Hematopoietic multipotent progenitor cell treated with erythropoietin and hydrocortisone succinate and interleukin-3 and kit ligand, for 6 days (in vitro differentiated cells): ENCODE data around the gene ZNF598.
"Not testable (repeated sequence)": the region's sequence is repeated elsewhere in the genome, so short reads cannot be mapped to it uniquely, and the experiment has no call there.

Experiments
- DNase-seq: peaks from one replicate; pipeline ENCODE4 v3.0.0-alpha.2; 2015

Gene ZNF598

DNA sequence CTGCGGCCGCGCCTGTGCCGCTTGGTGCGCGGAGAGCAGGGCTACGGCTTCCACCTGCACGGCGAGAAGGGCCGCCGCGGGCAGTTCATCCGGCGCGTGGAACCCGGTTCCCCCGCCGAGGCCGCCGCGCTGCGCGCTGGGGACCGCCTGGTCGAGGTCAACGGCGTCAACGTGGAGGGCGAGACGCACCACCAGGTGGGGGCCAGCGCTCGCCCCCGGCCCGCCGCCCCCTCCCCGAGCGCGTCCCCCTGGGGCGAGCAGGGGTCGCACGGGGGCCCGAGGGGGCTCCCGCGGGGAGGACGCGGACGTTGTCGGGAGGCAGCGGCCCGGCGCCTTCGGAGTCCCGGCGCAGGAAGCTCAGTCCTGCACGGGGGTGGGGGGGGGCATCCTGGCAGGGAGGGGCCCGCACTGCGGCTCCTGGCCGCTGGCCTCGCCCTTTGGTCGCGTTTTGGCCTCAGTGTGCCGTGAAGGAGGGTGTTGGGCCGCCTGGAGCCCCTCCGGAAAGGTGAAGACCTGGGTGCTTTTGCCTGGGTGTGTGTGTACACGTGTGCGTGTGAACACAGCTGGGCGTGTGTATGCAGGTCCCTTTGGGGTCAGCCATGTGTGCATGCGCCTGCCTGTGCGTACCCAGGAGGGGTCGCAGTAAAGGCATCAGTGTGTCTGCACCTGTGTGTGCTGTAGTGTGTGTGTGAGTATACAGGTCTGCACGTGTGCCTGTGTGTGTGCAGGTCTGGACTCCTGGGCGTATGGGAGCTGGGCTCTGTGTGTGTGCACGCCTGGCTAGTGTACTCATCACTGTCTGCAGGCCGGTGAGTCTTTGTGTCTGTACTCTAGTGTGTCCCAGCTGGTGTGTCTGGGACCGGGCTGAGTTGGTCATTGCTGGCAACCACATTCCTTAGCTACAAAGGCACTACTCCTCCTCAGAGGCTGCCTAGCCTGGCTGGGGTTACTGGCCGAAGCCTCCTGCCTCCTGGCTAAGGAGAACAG lies 17.7 kb upstream of the ZNF598 start:
- DNase-seq: no peak

DNA sequence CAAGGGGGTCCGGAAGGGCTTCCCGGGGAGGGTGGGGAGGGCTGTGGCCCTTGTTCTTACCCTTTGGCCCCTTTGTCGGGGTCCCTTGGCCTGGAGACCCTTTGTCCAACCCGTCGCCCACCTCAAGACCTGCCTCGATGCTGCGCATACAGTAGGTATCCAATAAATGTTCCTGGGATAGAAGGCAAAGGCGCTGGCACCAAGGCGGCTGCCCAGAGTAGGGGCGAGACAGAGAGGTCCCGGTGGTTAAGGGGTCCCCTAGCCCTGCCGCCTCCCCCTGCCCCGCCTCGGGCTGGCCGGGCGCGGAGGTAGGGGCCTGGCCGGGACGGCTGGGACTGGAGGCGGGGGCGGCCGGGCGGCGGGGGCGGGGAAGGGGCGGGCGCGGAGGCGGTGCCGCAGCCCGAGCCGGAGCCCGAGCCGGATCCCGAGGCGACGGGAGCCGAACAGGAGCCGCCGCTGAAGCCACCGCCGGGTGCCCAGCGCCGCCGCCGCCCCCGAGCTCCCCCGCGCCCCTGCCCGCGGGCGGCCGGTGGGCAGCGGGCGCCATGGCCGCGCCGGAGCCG lies 16.9 kb upstream of the ZNF598 start, which contains the start of gene NHERF2:
NHERF2 (plus strand) TSS at position 442 of the 563 bp plus-strand sequence; CDS start at position 546, 104 bp downstream.
- DNase-seq: peak; percentile 54

DNA sequence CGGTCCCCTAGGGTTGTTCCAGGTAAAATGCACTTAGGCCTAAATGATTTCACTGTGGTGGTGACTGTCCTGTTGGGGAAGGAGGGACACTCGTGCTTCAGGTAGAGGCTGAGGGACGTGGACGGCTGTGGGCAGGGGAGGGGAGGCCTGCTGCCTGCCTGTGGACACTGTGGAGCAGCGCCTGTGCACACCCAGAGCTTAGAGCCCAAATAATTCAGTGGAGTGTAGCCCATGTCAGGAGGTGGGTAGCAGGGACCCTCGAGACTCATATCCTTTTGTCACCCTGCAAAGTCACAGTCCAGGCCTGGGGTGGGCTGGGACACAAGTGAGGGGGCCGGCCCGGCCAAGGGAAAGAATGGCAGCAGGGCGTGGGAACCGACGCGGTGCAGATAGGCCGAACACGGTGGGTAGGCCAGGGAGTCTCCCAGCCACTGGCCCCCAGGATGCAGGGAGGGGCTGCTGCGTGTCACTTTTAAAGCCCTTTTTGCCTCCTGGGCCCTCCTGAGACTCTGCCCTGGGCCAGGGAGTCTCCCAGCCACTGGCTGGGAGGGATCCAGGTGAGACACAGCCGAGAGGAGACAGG lies 16.3 kb upstream of the ZNF598 start:
- DNase-seq: no peak

DNA sequence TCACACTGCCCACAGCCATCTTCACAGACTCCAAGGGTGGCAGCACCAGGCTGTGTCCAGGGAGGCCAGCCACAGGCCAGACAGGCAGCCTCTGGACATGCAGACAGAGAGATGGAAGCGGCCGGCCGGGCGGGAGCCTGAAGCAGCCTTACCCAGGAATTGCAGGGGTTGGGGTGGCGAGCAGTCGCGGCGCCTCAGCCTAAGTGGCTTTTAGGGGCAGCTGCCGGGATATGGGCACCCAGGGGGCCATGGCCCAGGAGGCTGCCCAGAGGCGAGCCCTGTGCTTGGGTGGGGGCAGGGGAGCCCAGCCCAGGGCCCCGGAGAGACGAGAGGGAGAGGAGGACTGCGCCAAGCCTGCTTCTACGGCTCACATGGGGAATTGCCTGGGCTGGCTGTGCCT lies 15.6 kb upstream of the ZNF598 start:
- DNase-seq: no peak

DNA sequence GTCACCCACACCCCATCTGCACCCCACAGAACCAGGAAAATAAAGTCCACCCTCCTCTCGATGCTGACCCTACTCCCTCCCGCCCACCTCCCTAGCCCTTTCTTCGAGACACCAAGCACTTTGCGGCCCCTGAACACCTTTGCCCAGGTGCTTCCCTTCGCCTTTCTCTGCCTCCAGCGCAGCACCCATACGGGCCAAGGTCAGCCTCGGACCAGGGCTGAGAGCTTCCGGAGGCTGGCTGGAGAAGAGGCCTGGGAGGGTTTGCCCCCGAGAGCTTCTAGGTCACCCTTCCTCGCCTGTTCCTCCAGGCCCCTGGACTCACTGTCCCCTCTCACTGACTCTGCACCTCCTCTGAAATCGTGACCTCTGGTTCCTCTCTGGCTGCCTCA lies 14.4 kb upstream of the ZNF598 start:
- no peak for DNase-seq

DNA sequence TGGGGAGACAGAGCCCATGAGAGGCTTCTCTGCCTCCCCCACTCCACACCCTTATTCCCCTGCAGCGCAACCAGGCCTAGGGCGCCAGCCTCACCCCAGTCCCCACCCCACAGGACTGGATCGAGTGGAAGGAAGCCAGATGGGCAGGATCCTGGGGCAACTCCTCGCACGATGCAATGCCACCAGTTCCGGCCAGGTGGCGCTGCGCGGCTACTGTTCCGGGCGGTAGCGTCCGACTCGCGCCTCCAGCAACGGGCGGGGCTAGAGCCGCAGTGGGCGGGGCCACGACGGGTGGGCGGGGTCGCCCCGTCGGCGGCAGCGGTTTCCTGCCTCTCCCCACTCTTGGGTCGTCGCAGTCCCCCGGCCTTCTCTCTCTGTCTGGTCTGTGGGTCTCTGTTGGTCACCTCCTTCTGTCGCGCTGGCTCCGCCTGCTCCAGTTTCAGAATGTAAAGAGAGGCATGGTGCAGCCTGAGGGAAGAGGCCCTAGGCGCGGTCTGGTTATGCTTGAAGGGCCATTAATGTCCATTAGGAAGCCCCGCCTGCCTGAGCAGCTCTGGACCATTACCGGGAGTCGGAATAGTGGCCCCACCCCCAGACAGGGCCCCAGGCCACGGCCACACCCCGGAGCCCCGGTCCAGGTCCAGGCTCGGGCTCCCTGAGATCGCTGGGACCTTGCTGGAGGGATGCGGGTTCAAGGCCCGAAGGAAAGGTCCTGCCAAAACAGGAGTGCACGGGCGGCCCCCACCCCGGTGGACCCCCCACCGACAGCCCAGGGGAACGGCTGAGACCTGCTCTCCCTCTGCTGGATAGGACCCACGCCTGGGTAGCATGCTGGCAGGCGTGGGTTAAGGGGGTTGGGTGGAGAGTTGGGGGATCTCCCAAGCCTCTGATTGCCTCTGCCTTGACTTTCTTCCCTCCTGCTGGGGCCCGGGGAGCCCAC lies 13.7 kb upstream of the ZNF598 start:
- peak; percentile 93 for DNase-seq

DNA sequence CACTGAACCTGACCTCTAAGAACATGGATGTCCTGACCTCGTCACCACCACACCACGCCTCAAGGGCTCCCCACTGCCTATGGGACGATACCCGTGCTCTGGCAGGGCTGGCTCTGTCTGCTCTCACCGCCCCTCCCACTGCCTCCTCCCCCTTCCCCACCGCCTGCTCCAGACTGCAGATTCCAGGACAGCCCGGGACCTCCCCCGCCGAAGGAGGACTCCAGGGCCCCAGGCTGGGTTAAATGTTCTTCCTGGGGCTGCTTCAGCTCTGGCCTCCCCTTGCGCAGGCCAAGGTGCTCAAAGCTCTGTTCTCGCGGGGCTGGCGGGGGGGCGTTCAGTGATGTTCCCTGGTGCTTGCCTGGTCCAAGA lies 13.1 kb upstream of the ZNF598 start:
- peak; percentile 63 for DNase-seq

DNA sequence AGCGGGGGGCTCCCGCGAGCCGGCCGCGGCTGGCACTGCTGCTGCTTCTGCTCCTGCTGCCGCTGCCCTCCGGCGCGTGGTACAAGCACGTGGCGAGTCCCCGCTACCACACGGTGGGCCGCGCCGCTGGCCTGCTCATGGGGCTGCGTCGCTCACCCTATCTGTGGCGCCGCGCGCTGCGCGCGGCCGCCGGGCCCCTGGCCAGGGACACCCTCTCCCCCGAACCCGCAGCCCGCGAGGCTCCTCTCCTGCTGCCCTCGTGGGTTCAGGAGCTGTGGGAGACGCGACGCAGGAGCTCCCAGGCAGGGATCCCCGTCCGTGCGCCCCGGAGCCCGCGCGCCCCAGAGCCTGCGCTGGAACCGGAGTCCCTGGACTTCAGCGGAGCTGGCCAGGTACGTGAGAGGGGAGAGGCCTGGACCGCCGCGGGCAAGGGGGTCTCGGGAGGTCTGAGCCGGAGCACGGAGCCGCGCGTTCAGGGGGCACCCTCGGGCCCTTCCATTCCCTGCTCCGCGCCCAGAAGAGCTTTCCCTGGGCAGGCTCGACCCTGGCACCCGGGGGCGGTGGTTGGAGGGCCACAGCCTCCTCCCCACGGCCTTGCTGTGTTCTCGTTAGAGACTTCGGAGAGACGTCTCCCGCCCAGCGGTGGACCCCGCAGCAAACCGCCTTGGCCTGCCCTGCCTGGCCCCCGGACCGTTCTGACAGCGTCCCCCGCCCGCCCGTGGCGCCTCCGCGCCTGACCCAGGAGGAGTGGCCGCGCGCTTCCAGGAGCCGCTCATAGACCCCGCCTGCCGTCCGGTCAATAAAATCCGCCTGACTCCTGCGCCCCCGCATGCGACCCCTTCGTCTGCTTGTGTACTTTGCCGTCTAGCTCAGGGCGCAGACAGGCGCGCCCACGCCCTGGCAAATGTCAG lies 10.6 kb upstream of the ZNF598 start:
- DNase-seq: no peak

DNA sequence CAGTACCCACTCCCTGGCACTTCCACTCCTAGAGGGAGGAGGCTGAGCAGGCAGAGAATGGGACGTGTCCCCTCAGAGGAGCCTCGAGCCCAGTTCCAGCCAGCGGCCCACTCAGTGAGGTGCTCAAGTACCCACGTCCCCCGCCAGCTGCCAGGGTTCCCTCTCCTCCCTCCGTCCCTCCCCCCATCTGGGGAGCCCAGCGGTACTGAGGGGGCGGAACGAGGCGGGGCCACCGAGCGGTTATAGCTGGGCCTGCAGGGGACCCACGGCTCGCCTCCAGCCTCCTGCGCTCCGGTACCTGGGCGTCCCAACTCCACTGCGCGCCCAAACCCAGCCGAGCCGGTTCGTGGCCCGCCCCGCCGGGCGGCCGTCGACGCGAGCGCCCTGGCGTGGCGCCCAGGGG lies 9.9 kb upstream of the ZNF598 start, which contains the start of gene NPW:
NPW (plus strand) TSS at position 268 of the 403 bp plus-strand sequence.
- peak; percentile 55 for DNase-seq

DNA sequence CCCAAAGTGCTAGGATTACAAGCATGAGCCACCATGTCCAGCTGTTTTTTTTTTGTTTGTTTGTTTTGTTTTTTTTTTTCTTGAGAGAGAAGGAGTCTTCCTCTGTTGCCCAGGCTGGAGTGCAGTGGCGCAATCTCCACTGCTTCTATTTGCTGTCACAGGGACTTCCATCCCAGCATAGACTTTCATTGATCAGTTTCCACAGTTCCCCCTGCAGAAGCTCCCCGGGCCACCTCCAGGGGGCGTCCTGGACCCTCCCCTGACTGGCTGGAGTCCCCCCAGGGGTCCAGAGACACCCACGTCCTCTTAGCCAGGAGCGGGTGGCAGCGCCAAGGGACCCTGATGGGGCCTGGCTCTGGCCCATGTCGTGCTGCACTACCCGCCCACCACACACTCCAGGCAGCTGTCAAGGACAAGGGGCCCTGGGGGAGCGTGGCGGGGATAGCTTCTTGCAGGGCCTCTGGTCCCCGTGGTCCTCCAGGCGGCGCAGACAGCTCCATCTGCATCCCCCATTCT lies 6.8 kb upstream of the ZNF598 start:
- no peak for DNase-seq

DNA sequence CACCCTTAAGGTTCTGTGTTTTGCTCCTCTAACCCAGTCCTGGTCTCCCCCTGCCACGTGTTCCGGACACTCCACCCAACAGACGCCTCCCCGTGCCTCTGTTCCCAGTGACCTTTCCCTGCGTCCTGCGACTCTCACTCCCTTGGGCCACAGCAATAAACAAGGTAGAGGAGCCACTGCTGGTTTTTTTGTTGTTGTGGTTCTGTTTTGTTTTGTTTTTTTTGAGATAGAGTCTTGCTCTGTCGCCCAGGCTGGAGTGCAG lies 6.3 kb upstream of the ZNF598 start:
- DNase-seq: no peak

DNA sequence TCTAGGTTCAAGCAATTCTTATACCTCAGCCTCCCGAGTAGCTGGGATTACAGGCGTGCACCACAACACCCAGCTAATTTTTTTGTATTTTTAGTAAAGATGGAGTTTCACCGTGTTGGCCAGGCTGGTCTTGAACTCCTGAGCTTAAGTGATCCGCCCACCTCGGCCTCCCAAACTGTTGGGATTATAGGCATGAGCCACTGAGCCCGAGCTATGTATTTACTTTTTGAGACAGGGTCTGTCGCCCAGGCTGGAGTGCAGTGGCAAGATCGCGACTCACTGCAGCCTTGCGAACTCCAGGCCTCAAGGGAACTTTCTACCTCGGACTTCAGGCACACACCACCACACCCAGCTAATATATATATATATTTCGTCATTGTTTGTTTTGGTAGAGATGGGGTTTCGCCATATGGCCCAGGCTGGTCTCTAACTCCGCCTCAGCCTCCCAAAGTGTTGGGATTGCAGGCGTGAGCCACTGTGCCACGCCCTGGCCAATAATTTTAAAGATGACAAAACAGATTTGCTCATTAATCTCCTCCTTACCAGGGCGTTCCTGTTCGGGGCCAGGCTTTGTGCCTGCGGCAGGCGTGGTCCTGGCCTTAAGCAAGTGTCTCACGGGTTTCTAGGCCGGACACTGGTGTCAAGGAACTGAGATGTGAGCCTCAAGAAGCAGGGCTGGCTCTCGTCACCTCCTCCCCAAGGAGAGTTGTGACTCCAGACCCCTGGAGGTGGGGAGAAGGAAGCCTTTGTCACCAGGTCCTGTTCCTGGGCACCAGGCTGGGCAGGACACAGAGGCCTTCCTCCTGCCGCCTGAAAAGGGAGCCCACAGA lies 5.7 kb upstream of the ZNF598 start:
- DNase-seq: no peak

DNA sequence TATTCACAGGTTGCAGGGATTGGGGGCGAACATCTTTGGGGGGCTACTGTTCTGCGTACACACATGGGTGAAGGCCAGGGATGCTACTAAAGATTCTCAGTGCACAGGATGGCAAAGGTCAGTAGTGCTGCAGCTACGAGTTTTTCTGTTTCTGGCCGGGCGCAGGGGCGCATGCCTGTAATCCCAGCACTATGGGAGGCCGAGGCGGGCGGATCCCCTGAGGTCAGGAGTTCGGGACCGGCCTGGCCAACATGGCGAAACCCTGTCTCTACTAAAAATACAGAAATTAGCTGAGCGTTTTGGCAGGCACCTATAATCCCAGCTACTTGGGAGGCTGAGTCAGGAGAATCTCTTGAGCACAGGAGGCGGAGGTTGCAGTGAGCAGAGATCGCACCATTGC lies 3.9 kb upstream of the ZNF598 start:
- DNase-seq: no peak

DNA sequence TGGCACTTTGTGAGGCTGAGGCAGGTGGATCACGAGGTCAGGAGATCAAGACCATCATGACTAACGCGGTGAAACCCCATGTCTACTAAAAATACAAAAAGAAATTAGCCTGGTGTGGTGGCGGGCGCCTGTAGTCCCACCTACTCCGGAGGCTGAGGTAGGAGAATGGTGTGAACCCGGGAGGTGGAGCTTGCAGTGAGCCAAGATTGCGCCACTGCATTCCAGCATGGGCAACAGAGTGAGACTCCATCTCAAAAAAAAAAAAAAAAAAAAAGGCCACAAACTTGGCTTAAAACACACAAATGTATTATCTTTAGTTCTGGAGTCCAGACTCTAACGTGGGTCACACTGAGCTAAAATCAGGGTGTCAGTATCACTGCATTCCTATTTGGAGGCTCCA lies 2.1 kb upstream of the ZNF598 start:
- DNase-seq: not testable (repeated sequence)

DNA sequence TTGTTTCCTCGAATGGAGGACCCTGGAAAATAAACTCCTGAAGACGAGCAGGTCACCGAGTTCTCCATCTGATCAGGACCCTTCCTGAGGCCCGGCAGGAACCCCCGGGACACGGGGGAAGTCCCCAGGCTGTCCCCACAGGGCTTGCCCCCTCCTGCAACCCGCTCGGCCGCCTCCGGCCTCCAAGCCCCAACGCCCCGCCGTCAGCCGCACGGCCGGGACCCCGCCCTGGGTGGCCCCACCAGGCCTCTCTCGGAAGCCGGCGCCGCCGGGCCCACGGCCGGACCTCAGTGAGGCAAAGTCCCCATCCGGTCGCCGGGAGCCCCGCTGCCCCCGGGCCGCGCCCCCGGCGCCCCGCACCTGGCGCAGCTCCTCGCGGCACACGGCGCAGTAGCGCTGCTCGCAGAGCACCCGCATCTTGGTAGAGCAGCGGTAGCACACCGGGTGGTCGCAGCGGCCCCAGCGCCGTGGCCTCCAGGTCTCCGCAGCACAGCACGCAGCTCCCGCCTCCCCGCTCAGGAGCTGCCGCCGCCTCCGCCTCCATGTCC lies 383 bp downstream of the ZNF598 start:
- no peak for DNase-seq

DNA sequence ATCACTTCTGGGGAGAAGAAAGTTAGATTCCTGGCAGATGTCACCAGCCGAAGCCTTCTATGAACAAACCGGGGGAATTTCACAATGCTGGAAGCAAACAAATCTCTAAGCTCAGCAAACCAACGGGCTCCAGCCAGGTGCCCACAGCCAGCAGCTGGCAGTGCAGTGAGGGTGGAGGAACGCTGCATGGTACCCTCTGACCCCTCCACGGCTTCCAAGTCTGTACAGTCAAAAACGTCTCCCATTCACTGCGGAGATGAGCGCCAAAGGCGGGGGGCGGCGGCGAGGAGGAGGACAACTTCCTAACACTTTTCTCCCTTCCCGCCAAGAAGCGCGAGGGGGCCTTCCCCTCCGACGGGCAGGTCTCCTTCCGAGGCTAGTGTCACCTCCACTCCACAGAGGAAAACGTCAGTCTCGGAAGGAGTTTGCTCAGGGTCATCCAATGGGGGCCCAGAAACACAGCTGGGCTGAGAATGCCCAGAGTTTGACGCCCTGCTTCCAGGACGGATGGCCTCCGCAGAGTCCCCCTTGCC lies 924 bp downstream of the ZNF598 start:
- DNase-seq: peak; percentile 56

DNA sequence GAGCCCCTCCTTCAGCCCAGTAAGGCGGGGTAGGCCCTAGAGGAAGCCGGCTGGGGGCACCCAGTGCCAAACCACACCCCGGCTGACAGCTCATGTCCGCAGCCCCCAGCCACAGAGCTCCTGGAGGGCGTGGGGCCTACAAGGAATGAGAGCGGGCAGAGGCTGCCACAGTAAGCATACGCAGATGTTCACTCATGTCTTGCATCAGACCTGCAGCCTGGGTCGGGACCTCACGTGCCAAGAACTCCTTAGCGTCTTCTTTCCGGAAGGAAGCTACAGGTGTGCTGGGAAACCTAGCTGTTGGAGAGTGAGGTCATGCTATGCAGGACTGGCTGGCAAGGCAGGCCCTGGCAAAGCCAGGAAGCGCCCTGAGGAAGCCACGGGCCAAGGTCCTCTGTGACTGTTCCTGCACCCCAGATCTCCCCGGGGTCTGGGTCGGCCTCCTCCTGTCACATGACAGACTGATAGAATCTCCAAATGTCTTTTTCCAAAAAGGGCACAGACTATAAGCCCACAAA lies 1.6 kb downstream of the ZNF598 start:
- DNase-seq: peak; percentile 85

DNA sequence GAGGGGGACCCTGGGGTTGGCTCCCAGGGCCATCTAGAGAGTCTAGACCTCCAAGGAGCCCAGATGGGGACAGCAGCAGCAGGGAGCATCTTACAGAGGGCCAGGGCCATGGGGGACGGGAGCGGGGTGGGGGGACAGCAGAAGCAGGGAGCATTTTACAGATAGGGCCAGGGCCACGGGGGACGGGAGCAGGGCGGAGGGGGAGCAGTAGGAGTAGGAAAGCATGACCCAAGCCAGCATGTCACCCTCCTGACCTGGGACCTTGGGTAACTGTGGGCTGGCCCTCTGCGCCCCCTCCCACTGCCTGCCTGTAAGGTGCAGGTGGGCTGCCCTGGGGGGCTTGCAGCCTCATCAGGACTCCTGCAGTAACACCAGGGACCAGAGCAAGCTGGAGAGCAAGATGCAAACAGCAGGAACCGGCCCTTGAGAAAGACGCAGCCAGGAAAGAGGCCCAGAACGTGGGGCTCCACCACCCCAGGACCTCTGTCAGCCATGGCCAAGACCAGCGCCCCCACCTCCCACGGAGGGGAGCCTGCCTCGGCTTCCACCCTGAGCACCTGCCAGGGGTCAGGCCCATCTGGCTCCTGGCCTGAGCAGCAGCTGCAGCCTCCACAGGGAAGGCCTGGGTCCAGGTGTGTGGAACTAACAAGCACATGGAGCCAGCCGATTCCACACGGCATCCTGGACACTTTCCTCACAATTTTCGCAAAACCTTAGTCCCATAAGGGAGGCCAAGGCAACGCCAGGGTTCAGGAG lies 2.4 kb downstream of the ZNF598 start:
- DNase-seq: no peak

DNA sequence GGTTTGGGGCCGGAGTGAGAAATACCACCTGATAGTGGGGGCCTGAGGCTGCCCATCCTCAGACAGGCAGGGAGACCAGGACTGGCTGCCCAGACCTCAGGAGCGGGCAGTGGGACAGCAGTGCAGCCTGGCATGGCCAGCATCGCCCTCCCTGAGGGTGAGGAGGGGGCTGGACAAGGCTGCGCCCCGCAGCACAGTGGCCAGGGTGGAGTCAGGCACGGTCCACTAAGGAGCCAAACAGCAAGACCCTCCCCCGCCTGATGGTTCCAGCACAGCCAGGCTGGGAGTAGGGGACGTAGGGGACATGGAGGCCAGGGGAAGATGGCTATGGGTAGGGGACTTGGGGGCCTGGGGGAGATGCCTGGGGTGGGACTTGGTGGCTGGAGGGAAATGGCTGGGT lies 3.3 kb downstream of the ZNF598 start:
- DNase-seq: no peak
